ENCODE data around the gene SELPLG.

The SELPLG gene

GRCh38 chr12:108611884-108612415 is 21.7 kb downstream of the SELPLG start:
- H3K4me3 ChIP-seq = no peak overlapping the region
- no peak for TF ChIP-seq CTCF (IDR thresholded peaks at IDR 0.05)
- DNase-seq (ENCODE audit: low spot score) = no peak
- no peak overlapping the region for H3K27ac ChIP-seq

- Histone ChIP-seq H3K4me3 (no peak overlapping the region), H3K27ac (no peak overlapping the region)
- TF ChIP-seq CTCF (IDR thresholded peaks at IDR 0.05) = no peak
- DNase-seq (ENCODE audit: low spot score) = no peak
These were observed 22.7 kb downstream of the SELPLG start for GRCh38 chr12:108610856-108611605.

- no peak for DNase-seq (ENCODE audit: low spot score)
- no peak for TF ChIP-seq CTCF (IDR thresholded peaks at IDR 0.05)
- Histone ChIP-seq H3K27ac (no peak overlapping the region), H3K4me3 (no peak overlapping the region)
These were observed 23.3 kb downstream of the SELPLG start for GRCh38 chr12:108610336-108610815.

- H3K4me3 ChIP-seq = no peak overlapping the region
- no peak overlapping the region for H3K27ac ChIP-seq
- no peak for TF ChIP-seq CTCF (IDR thresholded peaks at IDR 0.05)
- DNase-seq (ENCODE audit: low spot score) = no peak
These were observed 24.0 kb downstream of the SELPLG start for GRCh38 chr12:108609537-108610335.

GRCh38 chr12:108608616-108609015 is 25.1 kb downstream of the SELPLG start:
- DNase-seq (ENCODE audit: low spot score) = no peak
- Histone ChIP-seq H3K4me3 (no peak overlapping the region), H3K27ac (no peak overlapping the region)
- no peak for TF ChIP-seq CTCF (IDR thresholded peaks at IDR 0.05)

- no peak for DNase-seq (ENCODE audit: low spot score)
- no peak for TF ChIP-seq CTCF (IDR thresholded peaks at IDR 0.05)
- Histone ChIP-seq H3K4me3 (no peak overlapping the region), H3K27ac (no peak overlapping the region)
These were observed 25.6 kb downstream of the SELPLG start for GRCh38 chr12:108607981-108608600.

All from coronary artery (tissue), 2 donors.